Activated CD4-positive, alpha-beta T cell treated with anti-CD3 and anti-CD28 coated beads for 36 hours (primary cell): ENCODE measurements around the gene NEURL1. TPM values are rescaled to one million over a fixed set of nuclear protein-coding genes. Genes with fewer than 3 reads are reported as not detected.
"Not testable (repeated sequence)": the region's sequence is repeated elsewhere in the genome, so short reads cannot be mapped to it uniquely, and the experiment has no call there.

Experiments used
- ATAC-seq: fragments of 200-7000 bp; cut with Tn5 transposase; one replicate; pipeline ENCODE4 v1.10.0; 2021; ENCODE audit warnings: mild to moderate bottlenecking, moderate library complexity
- CTCF ChIA-PET: fragments of 350-600 bp; sonication (Branson Sonifier 250); formaldehyde crosslinking; loops from one replicate; lab custom pipeline; 2021; ENCODE audit warnings: antibody characterized with exemption; lab: Charles Lee
- POLR2A ChIA-PET: fragments of 350-600 bp; sonication (Branson Sonifier 250); formaldehyde crosslinking; loops from one replicate; lab custom pipeline; 2021; ENCODE audit warnings: antibody characterized with exemption, inconsistent platforms; lab: Charles Lee
- DNase-seq: peaks from one replicate; pipeline ENCODE4 v3.0.0-alpha.2; 2020
- H3K27ac Mint-ChIP-seq: one replicate; pipeline ENCODE4 v1.8.0; 2021; ENCODE audit warnings: mixed read lengths
- H3K27me3 Mint-ChIP-seq: one replicate; pipeline ENCODE4 v1.8.0; 2021; ENCODE audit warnings: mixed read lengths
- H3K36me3 Mint-ChIP-seq: one replicate; pipeline ENCODE4 v1.8.0; 2021; ENCODE audit warnings: low read depth, mixed read lengths
- H3K4me1 Mint-ChIP-seq: one replicate; pipeline ENCODE4 v1.8.0; 2021; ENCODE audit warnings: mixed read lengths
- H3K4me3 Mint-ChIP-seq: one replicate; pipeline ENCODE4 v1.8.0; 2021; ENCODE audit warnings: mild to moderate bottlenecking, moderate library complexity, mixed read lengths
- H3K9me3 Mint-ChIP-seq: one replicate; pipeline ENCODE4 v1.8.0; 2021; ENCODE audit warnings: low read depth, mixed read lengths
- intact Hi-C, 2 experiments: fragments of 100-400 bp; cut with DNase I in 1 of 2; cut with micrococcal nuclease in 1 of 2; formaldehyde crosslinking; loops; one replicate each; pipeline versions ENCODE4 v1.14.2 to v1.15.1; 2022 to 2024; cut with DNase I, micrococcal nuclease
- total RNA-seq, 2 experiments: library from RNA; stranded (reverse); gene quantifications; one replicate each; pipeline ENCODE4 v1.2.3, GENCODE V29; 2021

NEURL1 gene
- total RNA-seq, 2 experiments from 2014 or later: 2.3 to 2.4 TPM

DNA sequence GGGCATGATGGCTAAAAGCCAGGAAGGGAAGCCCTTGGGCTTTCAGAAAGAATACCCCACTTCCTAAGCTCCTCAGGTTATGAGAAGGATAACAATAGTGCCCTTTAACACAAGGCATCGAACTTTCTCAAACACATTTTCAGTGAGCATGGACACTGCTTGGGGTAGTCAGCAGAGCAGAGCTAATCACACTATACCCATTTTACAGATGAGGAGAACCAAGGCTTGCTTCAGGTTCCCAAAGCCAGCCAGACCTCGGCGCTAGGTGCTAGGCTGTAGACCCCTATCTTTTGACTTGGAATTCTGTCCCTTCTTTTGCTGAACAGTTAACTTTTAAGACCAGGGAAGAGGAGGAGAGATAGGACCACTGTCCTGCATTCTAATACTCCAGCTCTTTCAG is 1.8 kb downstream of the NEURL1 start:
- Mint-ChIP-seq H3K27ac (no peak overlapping the region), H3K9me3 (no peaks in the 10 kb centered on the region), H3K36me3 (no peaks in the 10 kb centered on the region), H3K27me3 (peaks cover 47% of the 10 kb centered on the region), H3K4me3 (no peak overlapping the region), H3K4me1 (peaks cover 22% of the 10 kb centered on the region)
- ChIA-PET POLR2A (no interaction called here), CTCF (interaction anchor here (0.5 to 1.1 kb wide), 7 partner anchors 10 to 167 kb away, joined by 3 to 6 read pairs (median 4); no protein-coding TSS in a partner anchor)
- intact Hi-C loops: loop anchor here in 1 of 2 experiments (2.0 kb wide), 1 partner anchor 183 kb away; no protein-coding TSS in a partner anchor
- no peak for DNase-seq
- no peak for ATAC-seq

GRCh38 chr10:103497161-103497915 is 3.8 kb downstream of the NEURL1 start:
- no peak for DNase-seq
- no peaks in the 10 kb centered on the region for H3K9me3 Mint-ChIP-seq
- H3K4me1 Mint-ChIP-seq: peaks cover 21% of the 10 kb centered on the region
- H3K27me3 Mint-ChIP-seq: peaks cover 52% of the 10 kb centered on the region
- POLR2A ChIA-PET: no interaction called here
- ATAC-seq: no peak
- intact Hi-C loops: no loop called here
- no peaks in the 10 kb centered on the region for H3K36me3 Mint-ChIP-seq
- H3K4me3 Mint-ChIP-seq: no peak overlapping the region
- CTCF ChIA-PET: interaction anchor here (1.2 kb wide), 1 partner anchor 12 kb away, joined by 4 read pairs; no protein-coding TSS in a partner anchor
- H3K27ac Mint-ChIP-seq: no peak overlapping the region

- intact Hi-C loops: no loop called here
Observed at GRCh38 chr10:103498936-103499638, 5.6 kb downstream of the NEURL1 start.

GRCh38 chr10:103499881-103500280 is 6.4 kb downstream of the NEURL1 start:
- DNase-seq: no peak
- H3K27ac Mint-ChIP-seq: no peak overlapping the region
- H3K9me3 Mint-ChIP-seq: no peaks in the 10 kb centered on the region
- ChIA-PET POLR2A (no interaction called here), CTCF (interaction anchor here (0.6 to 1.5 kb wide), 3 partner anchors 10 to 623 kb away, joined by 3 to 5 read pairs (median 3); no protein-coding TSS in a partner anchor)
- H3K4me3 Mint-ChIP-seq: no peak overlapping the region
- no peak for ATAC-seq
- intact Hi-C loops: no loop called here
- H3K27me3 Mint-ChIP-seq: peaks cover 48% of the 10 kb centered on the region
- peaks cover 25% of the 10 kb centered on the region for H3K4me1 Mint-ChIP-seq
- H3K36me3 Mint-ChIP-seq: no peaks in the 10 kb centered on the region

More at GRCh38 chr10:103498936-103499638, 5.6 kb downstream of the NEURL1 start:
- peaks cover 51% of the 10 kb centered on the region for H3K27me3 Mint-ChIP-seq
- DNase-seq (no peak), ATAC-seq (no peak)
- H3K4me3 Mint-ChIP-seq: no peak overlapping the region
- H3K4me1 Mint-ChIP-seq: peaks cover 21% of the 10 kb centered on the region
- ChIA-PET POLR2A (no interaction called here), CTCF (no interaction called here)
- H3K27ac Mint-ChIP-seq: no peak overlapping the region
- no peaks in the 10 kb centered on the region for H3K9me3 Mint-ChIP-seq
- no peaks in the 10 kb centered on the region for H3K36me3 Mint-ChIP-seq

DNA sequence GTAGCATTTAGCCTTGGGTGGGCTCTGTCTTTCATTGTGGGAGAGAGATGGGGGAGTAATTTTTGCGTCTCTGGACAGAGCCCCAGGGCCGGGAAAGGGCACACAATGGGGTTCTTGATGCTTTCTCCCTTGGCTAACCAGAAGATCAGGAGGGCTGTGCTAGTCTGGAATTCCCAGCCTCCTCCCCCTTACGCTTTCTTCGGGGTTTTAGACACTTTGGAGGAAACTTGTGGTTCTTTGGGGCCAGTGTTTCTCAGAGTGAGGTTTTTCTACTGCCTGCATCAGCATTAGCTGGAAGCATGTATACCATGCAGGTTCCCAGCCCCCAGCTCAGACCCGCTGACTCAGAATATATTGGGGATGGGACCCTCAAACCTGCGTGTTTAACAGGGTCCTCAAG is 7.0 kb downstream of the NEURL1 start:
- Mint-ChIP-seq H3K4me3 (no peak overlapping the region), H3K9me3 (no peaks in the 10 kb centered on the region), H3K36me3 (no peaks in the 10 kb centered on the region), H3K27ac (no peak overlapping the region), H3K27me3 (peaks cover 42% of the 10 kb centered on the region), H3K4me1 (peaks cover 25% of the 10 kb centered on the region)
- DNase-seq: no peak
- no peak for ATAC-seq
- intact Hi-C loops: no loop called here
- CTCF ChIA-PET: interaction anchor here (0.7 to 1.5 kb wide), 4 partner anchors 10 to 64 kb away, joined by 3 to 5 read pairs (median 4); no protein-coding TSS in a partner anchor
- POLR2A ChIA-PET: interaction anchor here (0.6 kb wide), 1 partner anchor 29 kb away, joined by 3 read pairs; no protein-coding TSS in a partner anchor

GRCh38 chr10:103501186-103501585 is 7.7 kb downstream of the NEURL1 start:
- DNase-seq (no peak), ATAC-seq (no peak)
- Mint-ChIP-seq H3K27me3 (peaks cover 37% of the 10 kb centered on the region), H3K4me1 (peaks cover 25% of the 10 kb centered on the region), H3K27ac (no peak overlapping the region), H3K36me3 (no peaks in the 10 kb centered on the region), H3K4me3 (no peak overlapping the region), H3K9me3 (no peaks in the 10 kb centered on the region)
- ChIA-PET CTCF (interaction anchor here (0.9 to 1.5 kb wide), 4 partner anchors 9 to 63 kb away, joined by 3 to 4 read pairs (median 4); no protein-coding TSS in a partner anchor), POLR2A (interaction anchor here (0.6 kb wide), 1 partner anchor 30 kb away, joined by 3 read pairs; no protein-coding TSS in a partner anchor)
- intact Hi-C loops: no loop called here

DNA sequence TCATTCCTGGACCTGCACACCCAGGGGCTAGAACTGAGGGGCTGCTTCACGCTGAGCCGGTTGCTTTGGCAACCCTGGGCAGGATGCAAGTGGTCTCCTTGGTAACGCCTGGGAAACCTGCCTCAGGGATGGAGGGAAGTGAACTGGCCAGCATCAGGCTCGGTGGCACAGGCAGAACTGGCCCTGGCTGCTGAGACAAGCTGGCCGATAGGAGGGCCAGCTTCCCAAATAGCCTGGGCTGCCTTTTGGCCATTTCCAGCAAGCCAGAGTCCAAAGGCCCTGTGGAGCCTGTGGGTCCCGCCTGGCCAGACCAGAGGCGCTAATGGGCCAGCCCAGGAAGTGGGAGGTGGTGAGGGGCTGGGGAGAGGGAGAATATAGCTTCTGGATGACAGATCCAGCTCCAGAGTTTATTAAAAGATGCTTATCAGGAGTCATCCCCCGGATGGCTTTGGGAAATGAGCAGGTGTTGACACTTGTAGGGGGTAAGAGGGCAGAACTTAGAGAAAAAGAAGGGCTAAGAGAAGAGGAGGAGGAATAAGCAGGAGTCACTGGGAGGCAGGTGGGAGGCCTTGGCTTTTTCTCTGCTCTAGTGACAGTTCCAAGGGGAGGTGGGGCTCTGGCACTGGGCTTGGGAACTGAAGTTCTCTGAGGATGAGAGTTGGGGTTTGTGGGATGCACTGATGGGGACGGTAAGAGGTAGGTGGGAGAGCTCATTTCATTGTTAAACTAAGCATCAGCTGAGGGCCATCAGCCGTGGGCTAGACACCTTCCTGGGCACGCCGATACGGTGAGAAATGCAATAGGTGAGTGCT is 9.6 kb downstream of the NEURL1 start:
- POLR2A ChIA-PET: no interaction called here
- ATAC-seq (no peak), DNase-seq (no peak)
- no peak overlapping the region for H3K27ac Mint-ChIP-seq
- intact Hi-C loops: no loop called here
- H3K27me3 Mint-ChIP-seq: peaks cover 41% of the 10 kb centered on the region
- CTCF ChIA-PET: interaction anchor here (0.9 to 1.2 kb wide), 3 partner anchors 9 to 129 kb away, joined by 3 read pairs; partner anchors contain the start of gene NEURL1
- no peaks in the 10 kb centered on the region for H3K36me3 Mint-ChIP-seq
- no peaks in the 10 kb centered on the region for H3K9me3 Mint-ChIP-seq
- no peak overlapping the region for H3K4me3 Mint-ChIP-seq
- H3K4me1 Mint-ChIP-seq: peaks cover 25% of the 10 kb centered on the region

- ChIA-PET CTCF (interaction anchor here (0.9 to 1.2 kb wide), 3 partner anchors 10 to 130 kb away, joined by 3 read pairs; partner anchors contain the start of gene NEURL1), POLR2A (interaction anchor here (0.6 kb wide), 1 partner anchor 39 kb away, joined by 3 read pairs; no protein-coding TSS in a partner anchor)
- H3K4me3 Mint-ChIP-seq, intact Hi-C loops, DNase-seq, ATAC-seq, H3K27ac Mint-ChIP-seq, H3K36me3 Mint-ChIP-seq, H3K9me3 Mint-ChIP-seq: not testable (repeated sequence)
- Mint-ChIP-seq H3K4me1 (peaks cover 25% of the 10 kb centered on the region), H3K27me3 (peaks cover 40% of the 10 kb centered on the region)
Observed at GRCh38 chr10:103503777-103504176, 10.3 kb downstream of the NEURL1 start.

- ChIA-PET POLR2A (interaction anchor here (0.6 to 0.9 kb wide), 3 partner anchors 38 to 612 kb away, joined by 3 to 6 read pairs (median 3); no protein-coding TSS in a partner anchor), CTCF (interaction anchor here (0.6 to 1.2 kb wide), 2 partner anchors 11 to 16 kb away, joined by 3 read pairs; partner anchors contain the start of gene NEURL1)
- no peaks in the 10 kb centered on the region for H3K9me3 Mint-ChIP-seq
- intact Hi-C loops: no loop called here
- peaks cover 25% of the 10 kb centered on the region for H3K4me1 Mint-ChIP-seq
- peak; percentile 70 for DNase-seq
- ATAC-seq: peak; percentile 89
- no peak overlapping the region for H3K27ac Mint-ChIP-seq
- H3K4me3 Mint-ChIP-seq: no peak overlapping the region
- no peaks in the 10 kb centered on the region for H3K36me3 Mint-ChIP-seq
- peaks cover 40% of the 10 kb centered on the region for H3K27me3 Mint-ChIP-seq
Observed at GRCh38 chr10:103504181-103504783, 10.8 kb downstream of the NEURL1 start.

DNA sequence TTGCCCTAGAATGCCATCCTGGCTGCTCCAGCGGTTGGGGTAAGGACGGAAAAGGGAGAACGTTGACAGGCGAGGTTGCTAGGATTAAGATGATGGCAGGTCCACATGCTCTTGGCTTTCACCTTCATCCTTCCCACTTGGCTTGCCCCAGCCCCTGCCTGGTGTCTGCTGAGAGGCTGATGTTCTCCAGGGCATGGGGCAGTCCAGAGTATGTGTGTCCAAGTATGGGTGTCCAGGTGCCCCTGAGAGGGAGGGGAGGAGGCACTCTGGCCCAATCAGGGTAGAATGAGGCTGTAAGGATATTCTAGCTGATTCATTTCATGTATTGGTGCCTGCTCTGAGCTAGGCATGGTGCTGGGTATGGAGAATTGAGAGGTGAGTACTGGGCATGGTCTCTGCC is 12.6 kb downstream of the NEURL1 start:
- Mint-ChIP-seq H3K36me3 (no peaks in the 10 kb centered on the region), H3K27ac (no peak overlapping the region), H3K9me3 (no peaks in the 10 kb centered on the region), H3K27me3 (peaks cover 36% of the 10 kb centered on the region), H3K4me1 (peaks cover 16% of the 10 kb centered on the region), H3K4me3 (no peak overlapping the region)
- no peak for DNase-seq
- ATAC-seq: no peak
- ChIA-PET POLR2A (no interaction called here), CTCF (interaction anchor here (0.9 to 1.3 kb wide), 2 partner anchors 20 to 58 kb away, joined by 3 to 6 read pairs; no protein-coding TSS in a partner anchor)
- intact Hi-C loops: no loop called here
